ENCODE results near the gene ARFGEF2.

The ARFGEF2 gene

GRCh38 chr20:48889140-48889790 is 32.2 kb upstream of the ARFGEF2 start:
- 100% methylated on average over 1 of the region's 3 CpGs for WGBS
- no peak overlapping the region for H4K91ac ChIP-seq (ENCODE audit: low read length)
- H2BK15ac ChIP-seq (ENCODE audit: low read depth, poor library complexity, severe bottlenecking) = no peak overlapping the region
- no peak overlapping the region for H3K23ac ChIP-seq (ENCODE audit: low read length in 2 of 2)
- H2AK5ac ChIP-seq (ENCODE audit: low read length, severe bottlenecking) = no peak overlapping the region
- H2BK12ac ChIP-seq (ENCODE audit: low read length in 2 of 2) = no peak overlapping the region
- no peak overlapping the region for H3K9ac ChIP-seq (ENCODE audit: low read length)
- no peak overlapping the region for H3K4me2 ChIP-seq (ENCODE audit: low read length, poor library complexity, severe bottlenecking)
- H3K18ac ChIP-seq (ENCODE audit: low read depth in 1 of 2, low read length in 2 of 2) = no peak overlapping the region
- DNase-seq = no peak
- H4K8ac ChIP-seq (ENCODE audit: low read length) = no peak overlapping the region
- H3K9me3 ChIP-seq (ENCODE audit: control insufficient read depth, low read length) = peaks cover 11% of the 10 kb centered on the region
- no peaks in the 10 kb centered on the region for H3K4me1 ChIP-seq (ENCODE audit: control insufficient read depth, insufficient read depth, low read depth, low read length)
- no peak overlapping the region for H3K27ac ChIP-seq (ENCODE audit: low read length, poor library complexity, severe bottlenecking)
- H3K36me3 ChIP-seq (ENCODE audit: control insufficient read depth in 1 of 2, insufficient read depth in 2 of 2, low read depth in 1 of 2, low read length in 2 of 2) = no peaks in the 10 kb centered on the region
- no peak overlapping the region for H3K4me3 ChIP-seq (ENCODE audit: insufficient read depth in 1 of 2, low read depth in 1 of 2, low read length in 2 of 2)
- H3K27me3 ChIP-seq (ENCODE audit: control insufficient read depth in 1 of 2, insufficient read depth in 1 of 2, low read length in 2 of 2) = peaks cover 0 to 53% of the 10 kb centered on the region in 2 experiments
- H3K4ac ChIP-seq (ENCODE audit: low read depth in 1 of 2, low read length in 2 of 2) = no peak overlapping the region
- no peaks in the 10 kb centered on the region for H3K79me1 ChIP-seq (replicated peaks; ENCODE audit: low read length, poor library complexity, severe bottlenecking)
- H2AFZ ChIP-seq (ENCODE audit: low read depth, low read length) = no peak overlapping the region
- no peak overlapping the region for H2BK120ac ChIP-seq (ENCODE audit: low read depth, low read length)
- no peak overlapping the region for H2BK5ac ChIP-seq (ENCODE audit: low read depth, low read length, poor library complexity, severe bottlenecking)
- H3K14ac ChIP-seq (ENCODE audit: low read length in 2 of 2) = no peak overlapping the region

DNA sequence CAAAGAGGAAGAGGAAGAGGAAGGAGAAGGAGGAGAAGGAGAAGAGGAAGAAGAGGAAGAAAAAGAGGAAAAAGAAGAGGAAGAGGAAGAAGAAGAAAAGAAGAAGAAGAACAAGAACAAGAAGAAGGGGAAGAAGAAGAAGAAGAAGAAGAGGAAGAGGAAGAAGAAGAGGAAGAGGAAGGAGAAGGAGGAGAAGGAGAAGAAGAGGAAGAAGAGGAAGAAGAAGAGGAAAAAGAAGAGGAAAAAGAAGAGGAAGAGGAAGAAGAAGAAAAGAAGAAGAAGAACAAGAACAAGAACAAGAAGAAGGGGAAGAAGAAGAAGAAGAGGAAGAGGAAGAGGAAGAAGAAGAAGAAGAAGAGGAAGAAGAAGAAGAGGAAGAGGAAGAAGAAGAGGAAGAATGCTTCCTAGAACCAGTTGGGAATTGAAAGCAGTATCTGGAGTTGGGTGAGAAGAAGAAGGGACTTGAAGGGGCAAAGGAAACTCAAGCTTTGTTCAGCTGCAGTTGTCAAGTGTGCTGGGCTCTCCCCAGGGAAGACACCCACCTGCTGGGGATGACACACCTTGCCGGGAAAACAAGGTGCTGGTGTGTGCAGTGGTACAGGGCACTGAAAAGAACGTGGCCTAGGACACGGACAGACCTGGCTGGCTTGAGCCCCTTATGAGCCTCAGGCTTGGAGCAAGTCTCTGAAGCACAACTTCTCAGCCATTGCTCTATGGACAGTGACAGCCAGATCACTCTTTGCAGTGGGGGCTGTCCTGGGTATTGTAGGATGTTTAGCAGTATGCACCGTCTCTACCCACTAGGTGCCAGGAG is 30.1 kb upstream of the ARFGEF2 start:
- peaks cover 11% of the 10 kb centered on the region for H3K9me3 ChIP-seq (ENCODE audit: control insufficient read depth, low read length)
- no peak overlapping the region for H2AK5ac ChIP-seq (ENCODE audit: low read length, severe bottlenecking)
- no peak overlapping the region for H3K4me3 ChIP-seq (ENCODE audit: insufficient read depth in 1 of 2, low read depth in 1 of 2, low read length in 2 of 2)
- 66% methylated on average over 4 of the region's 4 CpGs for WGBS
- no peak overlapping the region for H2BK5ac ChIP-seq (ENCODE audit: low read depth, low read length, poor library complexity, severe bottlenecking)
- no peak overlapping the region for H2BK120ac ChIP-seq (ENCODE audit: low read depth, low read length)
- H2BK15ac ChIP-seq (ENCODE audit: low read depth, poor library complexity, severe bottlenecking) = no peak overlapping the region
- H3K27ac ChIP-seq (ENCODE audit: low read length, poor library complexity, severe bottlenecking) = no peak overlapping the region
- no peak overlapping the region for H2BK12ac ChIP-seq (ENCODE audit: low read length in 2 of 2)
- no peak overlapping the region for H4K91ac ChIP-seq (ENCODE audit: low read length)
- H3K36me3 ChIP-seq (ENCODE audit: control insufficient read depth in 1 of 2, insufficient read depth in 2 of 2, low read depth in 1 of 2, low read length in 2 of 2) = no peaks in the 10 kb centered on the region
- no peak overlapping the region for H4K8ac ChIP-seq (ENCODE audit: low read length)
- peaks cover 0 to 43% of the 10 kb centered on the region in 2 experiments for H3K27me3 ChIP-seq (ENCODE audit: control insufficient read depth in 1 of 2, insufficient read depth in 1 of 2, low read length in 2 of 2)
- no peak overlapping the region for H3K18ac ChIP-seq (ENCODE audit: low read depth in 1 of 2, low read length in 2 of 2)
- no peaks in the 10 kb centered on the region for H3K79me1 ChIP-seq (replicated peaks; ENCODE audit: low read length, poor library complexity, severe bottlenecking)
- no peak for DNase-seq
- no peak overlapping the region for H2AFZ ChIP-seq (ENCODE audit: low read depth, low read length)
- H3K4me1 ChIP-seq (ENCODE audit: control insufficient read depth, insufficient read depth, low read depth, low read length) = no peaks in the 10 kb centered on the region
- no peak overlapping the region for H3K4ac ChIP-seq (ENCODE audit: low read depth in 1 of 2, low read length in 2 of 2)
- H3K9ac ChIP-seq (ENCODE audit: low read length) = no peak overlapping the region
- no peak overlapping the region for H3K4me2 ChIP-seq (ENCODE audit: low read length, poor library complexity, severe bottlenecking)
- H3K23ac ChIP-seq (ENCODE audit: low read length in 2 of 2) = no peak overlapping the region
- H3K14ac ChIP-seq (ENCODE audit: low read length in 2 of 2) = no peak overlapping the region

DNA sequence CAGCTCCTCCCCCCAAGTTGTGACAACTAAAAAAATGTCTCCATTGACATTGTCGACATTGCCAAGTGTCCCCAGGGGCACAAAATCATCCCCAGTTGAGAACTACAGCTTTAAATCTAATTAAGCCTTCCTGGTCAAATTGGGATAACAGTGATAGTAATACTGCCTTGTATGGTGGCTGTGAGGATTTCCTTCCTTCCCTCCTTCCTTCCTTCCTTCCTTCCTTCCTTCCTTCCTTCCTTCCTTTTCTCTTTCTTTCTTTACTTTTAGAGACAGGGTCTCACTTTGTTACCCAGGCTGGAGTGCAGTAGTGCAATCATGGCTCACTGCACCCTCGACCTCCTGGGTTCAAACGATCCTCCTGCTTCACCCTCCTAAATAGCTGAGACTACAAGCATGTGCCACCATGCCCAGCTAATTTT is 29.5 kb upstream of the ARFGEF2 start:
- Histone ChIP-seq H3K4me3 (ENCODE audit: insufficient read depth in 1 of 2, low read depth in 1 of 2, low read length in 2 of 2) (no peak overlapping the region), H3K23ac (ENCODE audit: low read length in 2 of 2) (no peak overlapping the region), H2BK12ac (ENCODE audit: low read length in 2 of 2) (no peak overlapping the region), H3K4ac (ENCODE audit: low read depth in 1 of 2, low read length in 2 of 2) (no peak overlapping the region), H2BK120ac (ENCODE audit: low read depth, low read length) (no peak overlapping the region), H3K9me3 (ENCODE audit: control insufficient read depth, low read length) (peaks cover 11% of the 10 kb centered on the region), H2BK5ac (ENCODE audit: low read depth, low read length, poor library complexity, severe bottlenecking) (no peak overlapping the region), H4K8ac (ENCODE audit: low read length) (no peak overlapping the region), H2AK5ac (ENCODE audit: low read length, severe bottlenecking) (no peak overlapping the region), H2AFZ (ENCODE audit: low read depth, low read length) (no peak overlapping the region), H2BK15ac (ENCODE audit: low read depth, poor library complexity, severe bottlenecking) (no peak overlapping the region), H3K9ac (ENCODE audit: low read length) (no peak overlapping the region), H3K27me3 (ENCODE audit: control insufficient read depth in 1 of 2, insufficient read depth in 1 of 2, low read length in 2 of 2) (peaks cover 0 to 37% of the 10 kb centered on the region in 2 experiments), H3K79me1 (replicated peaks; ENCODE audit: low read length, poor library complexity, severe bottlenecking) (no peaks in the 10 kb centered on the region), H3K27ac (ENCODE audit: low read length, poor library complexity, severe bottlenecking) (no peak overlapping the region), H3K4me2 (ENCODE audit: low read length, poor library complexity, severe bottlenecking) (no peak overlapping the region), H3K14ac (ENCODE audit: low read length in 2 of 2) (no peak overlapping the region), H3K18ac (ENCODE audit: low read depth in 1 of 2, low read length in 2 of 2) (no peak overlapping the region), H3K4me1 (ENCODE audit: control insufficient read depth, insufficient read depth, low read depth, low read length) (no peaks in the 10 kb centered on the region), H4K91ac (ENCODE audit: low read length) (no peak overlapping the region), H3K36me3 (ENCODE audit: control insufficient read depth in 1 of 2, insufficient read depth in 2 of 2, low read depth in 1 of 2, low read length in 2 of 2) (no peaks in the 10 kb centered on the region)
- no peak for DNase-seq
- 100% methylated on average over 1 of the region's 3 CpGs for WGBS

DNA sequence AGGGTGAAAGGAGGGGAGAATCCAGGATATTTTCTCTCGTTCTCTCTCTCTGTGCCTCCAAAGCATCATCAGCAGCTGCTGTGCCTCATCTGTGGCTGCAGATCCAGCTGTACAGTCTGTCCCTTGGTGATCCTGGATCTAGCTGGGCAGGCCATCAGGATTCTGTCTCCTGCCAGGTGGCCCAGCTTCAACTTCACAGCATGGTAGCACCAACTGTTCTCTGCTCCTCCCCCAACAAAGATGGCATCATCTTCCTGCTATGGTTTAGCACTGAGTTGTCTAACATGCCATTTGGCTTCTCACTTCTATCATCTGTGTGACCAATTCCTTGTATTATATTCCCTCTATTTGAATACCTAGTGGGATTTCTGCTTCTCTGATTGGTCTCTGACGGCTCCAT is 28.6 kb upstream of the ARFGEF2 start:
- no peak overlapping the region for H3K27ac ChIP-seq (ENCODE audit: low read length, poor library complexity, severe bottlenecking)
- no peak overlapping the region for H3K9ac ChIP-seq (ENCODE audit: low read length)

More for the DNA sequence above, 28.6 kb upstream of the ARFGEF2 start:
- WGBS = 81% methylated on average over 2 of the region's 2 CpGs
- H2BK12ac ChIP-seq (ENCODE audit: low read length in 2 of 2) = no peak overlapping the region
- H3K27me3 ChIP-seq (ENCODE audit: control insufficient read depth in 1 of 2, insufficient read depth in 1 of 2, low read length in 2 of 2) = peaks cover 0 to 36% of the 10 kb centered on the region in 2 experiments
- H4K8ac ChIP-seq (ENCODE audit: low read length) = no peak overlapping the region
- H2AK5ac ChIP-seq (ENCODE audit: low read length, severe bottlenecking) = no peak overlapping the region
- no peak overlapping the region for H2BK15ac ChIP-seq (ENCODE audit: low read depth, poor library complexity, severe bottlenecking)
- no peak overlapping the region for H4K91ac ChIP-seq (ENCODE audit: low read length)
- peaks cover 11% of the 10 kb centered on the region for H3K9me3 ChIP-seq (ENCODE audit: control insufficient read depth, low read length)
- H3K4ac ChIP-seq (ENCODE audit: low read depth in 1 of 2, low read length in 2 of 2) = no peak overlapping the region
- H3K36me3 ChIP-seq (ENCODE audit: control insufficient read depth in 1 of 2, insufficient read depth in 2 of 2, low read depth in 1 of 2, low read length in 2 of 2) = no peaks in the 10 kb centered on the region
- H3K4me2 ChIP-seq (ENCODE audit: low read length, poor library complexity, severe bottlenecking) = no peak overlapping the region
- no peaks in the 10 kb centered on the region for H3K79me1 ChIP-seq (replicated peaks; ENCODE audit: low read length, poor library complexity, severe bottlenecking)
- no peak overlapping the region for H3K4me3 ChIP-seq (ENCODE audit: insufficient read depth in 1 of 2, low read depth in 1 of 2, low read length in 2 of 2)
- H3K14ac ChIP-seq (ENCODE audit: low read length in 2 of 2) = no peak overlapping the region
- no peak overlapping the region for H2AFZ ChIP-seq (ENCODE audit: low read depth, low read length)
- H3K18ac ChIP-seq (ENCODE audit: low read depth in 1 of 2, low read length in 2 of 2) = no peak overlapping the region
- no peak overlapping the region for H2BK120ac ChIP-seq (ENCODE audit: low read depth, low read length)
- no peak overlapping the region for H2BK5ac ChIP-seq (ENCODE audit: low read depth, low read length, poor library complexity, severe bottlenecking)
- no peak for DNase-seq
- peaks cover 3% of the 10 kb centered on the region for H3K4me1 ChIP-seq (ENCODE audit: control insufficient read depth, insufficient read depth, low read depth, low read length)
- no peak overlapping the region for H3K23ac ChIP-seq (ENCODE audit: low read length in 2 of 2)
